ENCODE results near the gene NUP37.
"Not testable (repeated sequence)": the region's sequence is repeated elsewhere in the genome, so short reads cannot be mapped to it uniquely, and the experiment has no call there.

DNA sequence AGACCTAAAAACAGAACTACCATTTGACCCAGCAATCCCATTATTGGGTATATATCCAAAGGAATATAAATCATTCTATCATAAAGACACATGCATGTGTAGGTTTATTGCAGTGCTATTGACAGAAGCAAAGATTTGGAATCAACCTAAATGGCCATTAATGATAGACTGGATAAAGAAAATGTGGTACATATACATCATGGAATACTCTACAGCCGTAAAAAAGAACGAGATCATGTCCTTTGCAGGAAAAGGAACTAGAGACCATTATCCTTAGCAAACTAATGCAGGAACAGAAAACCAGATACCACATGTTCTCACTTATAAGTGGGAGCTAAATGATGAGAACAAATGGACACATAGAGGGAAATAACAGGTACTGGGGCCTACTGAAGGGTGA, 11.5 kb upstream of the NUP37 start:
- TF ChIP-seq, protein P1, sequence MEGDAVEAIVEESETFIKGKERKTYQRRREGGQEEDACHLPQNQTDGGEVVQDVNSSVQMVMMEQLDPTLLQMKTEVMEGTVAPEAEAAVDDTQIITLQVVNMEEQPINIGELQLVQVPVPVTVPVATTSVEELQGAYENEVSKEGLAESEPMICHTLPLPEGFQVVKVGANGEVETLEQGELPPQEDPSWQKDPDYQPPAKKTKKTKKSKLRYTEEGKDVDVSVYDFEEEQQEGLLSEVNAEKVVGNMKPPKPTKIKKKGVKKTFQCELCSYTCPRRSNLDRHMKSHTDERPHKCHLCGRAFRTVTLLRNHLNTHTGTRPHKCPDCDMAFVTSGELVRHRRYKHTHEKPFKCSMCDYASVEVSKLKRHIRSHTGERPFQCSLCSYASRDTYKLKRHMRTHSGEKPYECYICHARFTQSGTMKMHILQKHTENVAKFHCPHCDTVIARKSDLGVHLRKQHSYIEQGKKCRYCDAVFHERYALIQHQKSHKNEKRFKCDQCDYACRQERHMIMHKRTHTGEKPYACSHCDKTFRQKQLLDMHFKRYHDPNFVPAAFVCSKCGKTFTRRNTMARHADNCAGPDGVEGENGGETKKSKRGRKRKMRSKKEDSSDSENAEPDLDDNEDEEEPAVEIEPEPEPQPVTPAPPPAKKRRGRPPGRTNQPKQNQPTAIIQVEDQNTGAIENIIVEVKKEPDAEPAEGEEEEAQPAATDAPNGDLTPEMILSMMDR (IDR thresholded peaks at IDR 0.05), result not testable (repeated sequence)
- TF ChIP-seq POLR2A (IDR thresholded peaks at IDR 0.05), result not testable (repeated sequence)
